Stimulated activated CD4-positive, alpha-beta T cell treated with anti-CD3 and anti-CD28 coated beads, Interleukin-4, amount 100 ng/mL, for 1 hour (primary cell): ENCODE results near the gene TELO2.

Experiments
- DNase-seq: peaks from one replicate; pipeline ENCODE4 v3.0.0-alpha.2; 2020

TELO2 gene

DNA sequence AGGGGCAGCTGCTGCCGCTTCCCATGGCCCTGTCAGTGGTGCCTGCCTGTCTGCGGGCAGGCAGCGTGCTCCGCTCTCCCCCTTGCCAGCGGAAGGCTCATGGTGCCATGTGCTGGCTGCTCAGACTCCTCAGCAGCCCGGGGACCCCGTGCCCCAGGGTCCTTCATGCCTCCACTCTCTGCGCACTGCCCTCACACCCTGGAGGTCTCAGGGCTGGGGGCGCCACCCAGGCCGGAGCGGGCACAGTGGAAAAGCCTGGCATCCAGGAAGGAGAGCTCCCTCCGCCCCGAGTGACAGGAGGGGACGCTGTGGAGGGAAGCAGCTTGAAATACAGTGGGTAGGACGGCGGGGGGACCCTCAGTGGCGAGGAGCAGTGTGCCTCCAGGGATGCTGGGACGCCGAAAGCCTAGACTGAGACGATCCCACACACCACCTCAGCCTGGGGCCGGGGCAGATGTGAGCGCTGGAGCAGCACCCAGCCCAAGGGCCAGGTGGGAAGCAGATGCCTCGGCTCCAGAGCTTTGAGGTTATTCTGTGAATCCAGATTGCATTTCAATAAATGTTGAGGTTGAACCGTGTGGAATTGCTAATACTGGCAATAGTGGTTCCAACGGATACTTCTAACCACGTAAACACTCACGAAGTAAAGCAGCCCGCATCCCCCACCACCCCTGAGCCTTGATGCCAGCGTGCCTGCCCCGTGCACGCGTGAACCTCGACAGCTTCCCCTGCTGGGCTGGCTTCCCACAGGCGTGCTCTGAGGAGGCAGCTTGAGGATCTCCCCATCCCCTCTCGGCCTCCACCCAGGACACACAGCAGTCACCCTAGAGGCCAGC, 46.8 kb downstream of the TELO2 start:
- no peak for DNase-seq

DNA sequence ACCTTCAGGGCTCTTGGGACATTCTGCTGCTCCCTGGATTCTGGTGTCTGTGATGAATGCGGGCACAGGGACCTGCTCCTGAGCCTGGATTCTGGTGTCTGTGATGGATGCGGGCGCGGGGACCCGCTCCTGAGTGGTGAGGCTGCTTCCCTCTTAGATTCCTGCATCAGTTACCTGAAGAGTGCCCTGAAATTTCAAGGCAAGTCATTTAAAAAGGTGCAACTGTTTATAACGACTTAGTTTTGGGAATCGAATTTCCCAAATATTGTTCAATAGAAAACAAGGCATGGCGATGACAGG, 47.3 kb downstream of the TELO2 start:
- DNase-seq: no peak

DNA sequence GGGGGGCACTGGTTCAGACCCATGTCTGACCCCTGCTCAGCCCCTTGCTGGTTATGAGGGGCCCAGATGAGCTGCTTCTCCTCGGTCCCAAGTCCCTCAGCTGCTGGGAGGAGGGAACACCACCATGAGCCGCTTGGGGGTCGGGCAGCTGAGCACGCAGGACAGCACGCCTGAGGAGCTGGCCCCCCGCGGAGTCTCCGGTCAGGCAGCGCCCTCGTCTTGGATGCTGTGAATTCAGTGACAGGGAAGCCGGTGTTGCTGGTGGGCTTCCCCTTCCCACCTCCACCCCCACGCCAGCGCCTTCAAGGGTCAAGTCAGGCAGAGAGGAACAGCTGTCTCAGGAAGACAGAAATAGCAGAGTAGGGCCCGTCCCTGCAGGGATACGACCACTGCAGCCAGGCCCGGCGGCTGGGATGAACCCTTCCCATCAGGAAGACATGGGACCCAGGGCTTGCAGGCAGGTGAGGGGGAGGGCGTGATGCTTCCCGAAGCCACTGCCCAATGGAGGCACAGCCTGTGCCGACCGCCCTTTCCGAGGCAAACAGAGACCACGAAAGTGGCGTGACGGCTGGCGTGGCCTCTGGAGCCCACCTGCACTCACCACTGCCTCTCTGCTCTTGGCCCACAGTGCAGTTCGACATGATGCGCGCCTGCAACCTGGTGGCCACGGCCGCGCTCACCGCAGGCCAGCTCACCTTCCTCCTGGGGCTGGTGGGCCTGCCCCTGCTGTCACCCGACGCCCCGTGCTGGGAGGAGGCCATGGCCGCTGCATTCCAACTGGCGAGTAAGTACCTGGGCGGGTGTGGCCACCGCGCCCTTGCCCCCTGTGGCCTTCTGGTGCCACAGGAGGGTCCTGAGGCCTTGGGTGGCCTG, 48.4 kb downstream of the TELO2 start:
- DNase-seq: no peak

DNA sequence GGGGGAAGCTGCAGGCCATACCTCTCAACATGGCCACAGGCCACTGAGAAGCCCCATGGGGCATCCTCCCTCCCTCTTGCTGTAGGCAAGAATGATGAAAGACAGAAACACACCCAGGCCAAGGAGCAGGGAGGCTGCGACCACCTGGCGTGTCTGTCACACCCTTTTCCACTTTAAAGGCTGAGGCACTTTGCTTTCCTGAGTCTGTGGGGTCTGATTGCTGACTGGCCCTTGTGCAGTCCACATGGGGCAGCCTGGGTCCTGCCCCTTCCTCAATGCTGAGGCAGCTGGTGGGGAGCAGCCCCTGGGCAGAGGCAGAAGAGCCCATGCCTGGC, 49.0 kb downstream of the TELO2 start:
- DNase-seq: no peak

DNA sequence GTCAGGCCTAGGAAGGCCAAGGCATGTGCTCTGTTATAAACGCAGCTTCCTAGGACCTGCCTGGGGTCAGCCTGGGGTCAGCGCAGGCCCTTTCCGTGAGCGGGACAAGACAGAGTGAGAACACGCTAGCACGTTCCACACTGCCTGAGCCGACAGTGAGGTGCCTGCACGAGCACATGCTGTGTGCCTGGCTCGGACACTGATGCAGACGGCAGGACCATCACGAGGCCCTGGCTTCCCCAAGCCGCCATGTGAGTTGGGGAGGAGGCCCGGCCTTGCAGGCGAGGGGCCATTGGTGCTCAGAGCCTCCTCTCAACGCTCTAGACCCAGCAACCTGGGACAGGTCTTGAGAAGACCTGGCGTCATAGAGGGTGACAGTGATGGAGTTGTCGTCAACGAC, 49.4 kb downstream of the TELO2 start:
- no peak for DNase-seq

DNA sequence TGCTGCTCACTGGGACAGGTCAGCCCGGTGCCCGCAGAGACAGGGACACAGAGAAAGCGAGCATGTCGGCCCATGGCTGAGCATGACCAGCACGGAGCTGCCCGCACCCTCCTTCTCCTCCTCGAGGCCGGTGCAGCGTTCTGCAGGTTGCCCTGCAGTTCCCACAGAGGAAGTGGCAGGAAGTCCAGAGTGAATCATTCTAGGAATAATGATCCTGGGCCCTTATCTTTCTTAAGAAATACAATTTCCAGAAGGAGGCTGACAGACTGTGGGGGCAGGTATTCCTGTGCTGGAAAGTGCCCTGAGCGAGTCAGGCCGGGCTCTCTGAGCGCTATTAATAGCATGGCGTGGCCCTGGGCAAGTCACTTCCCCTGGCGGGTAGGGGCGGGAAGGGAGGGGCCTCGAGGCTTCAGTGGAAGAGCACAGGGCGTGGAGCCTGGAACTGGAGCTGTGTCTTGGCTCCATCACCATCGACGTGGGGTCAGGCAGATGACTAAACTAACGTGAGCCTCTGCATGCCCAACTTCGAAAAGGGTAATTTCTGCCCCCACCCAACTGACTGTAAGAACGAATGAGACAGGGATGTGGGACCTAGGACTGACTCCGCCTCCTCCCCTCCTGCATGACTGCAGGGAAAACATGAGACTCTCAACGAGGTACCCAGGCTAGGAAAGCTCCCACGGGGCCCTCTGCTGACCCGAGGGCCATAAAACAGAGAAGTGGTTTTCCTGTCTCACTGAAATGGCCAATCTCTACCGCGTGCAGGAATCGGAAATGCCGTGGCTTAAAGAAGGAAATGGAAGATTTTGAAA, 50.1 kb downstream of the TELO2 start:
- peak; percentile 62 for DNase-seq

DNA sequence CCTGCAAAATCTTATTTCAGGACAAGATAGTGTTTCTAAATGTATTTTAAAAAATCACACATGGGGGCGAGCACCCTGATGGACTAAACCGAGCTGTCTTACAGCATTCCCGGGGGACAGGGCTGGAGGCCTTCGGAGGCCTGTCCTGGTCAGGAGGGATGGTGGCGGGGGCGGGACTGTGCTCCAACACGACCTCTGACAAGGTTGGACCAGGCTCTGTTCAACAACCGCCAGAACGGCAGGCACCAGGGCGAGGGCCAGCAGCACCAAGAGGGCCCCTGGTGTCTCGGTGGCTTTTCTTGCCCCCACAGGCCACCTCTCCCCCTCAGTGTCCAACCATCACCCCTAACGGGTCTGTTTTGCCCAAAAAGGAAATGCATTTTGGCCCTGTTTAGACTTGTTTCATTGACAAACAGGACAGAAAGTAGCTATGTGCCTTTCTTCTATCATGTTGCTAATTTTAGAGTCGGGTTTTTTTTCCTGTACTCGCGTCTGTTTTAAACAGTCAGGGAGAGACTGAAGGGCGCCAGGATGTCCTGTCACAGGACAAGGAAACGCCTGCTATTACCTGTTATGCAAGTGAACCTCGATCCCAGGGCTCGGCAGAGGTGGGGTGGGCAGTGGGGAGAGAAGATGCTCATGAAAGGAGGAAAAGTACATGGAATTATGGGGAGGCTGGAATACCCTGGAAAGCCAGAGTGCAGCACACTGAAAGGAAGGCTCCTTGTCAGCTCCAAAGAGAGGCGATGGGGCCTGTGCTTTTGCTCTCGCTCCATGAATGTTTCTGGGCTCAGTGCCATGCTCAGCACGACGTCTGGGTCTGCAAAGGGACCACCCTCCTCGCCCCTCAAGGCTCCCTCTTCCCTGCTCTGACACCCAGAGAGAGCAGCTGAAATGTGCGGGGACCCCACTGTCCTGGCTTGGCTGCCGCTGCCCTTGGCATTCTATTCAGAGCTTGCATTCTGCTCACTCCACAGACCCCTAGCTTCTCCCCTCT, 52.2 kb downstream of the TELO2 start:
- DNase-seq: no peak

DNA sequence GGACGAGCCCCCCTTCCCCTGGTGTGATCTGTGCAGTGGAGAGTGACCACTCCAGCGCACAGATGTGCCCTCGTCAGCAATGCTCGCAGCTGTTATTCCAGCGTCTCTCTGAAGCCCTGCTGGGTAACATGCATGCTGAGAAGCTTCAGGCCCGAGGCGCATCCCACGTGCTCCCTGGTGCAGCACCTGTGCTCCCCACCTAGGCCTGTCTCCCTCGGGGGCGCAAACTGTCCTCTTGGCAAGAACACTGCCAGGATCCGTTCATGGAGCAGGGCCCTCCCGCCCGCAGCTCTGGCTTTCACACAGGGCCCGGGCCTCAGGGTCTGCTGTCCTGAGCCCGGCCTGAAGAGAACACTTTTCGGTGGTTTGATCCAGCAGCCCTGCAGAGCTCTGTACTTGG, 53.3 kb downstream of the TELO2 start:
- DNase-seq: no peak

DNA sequence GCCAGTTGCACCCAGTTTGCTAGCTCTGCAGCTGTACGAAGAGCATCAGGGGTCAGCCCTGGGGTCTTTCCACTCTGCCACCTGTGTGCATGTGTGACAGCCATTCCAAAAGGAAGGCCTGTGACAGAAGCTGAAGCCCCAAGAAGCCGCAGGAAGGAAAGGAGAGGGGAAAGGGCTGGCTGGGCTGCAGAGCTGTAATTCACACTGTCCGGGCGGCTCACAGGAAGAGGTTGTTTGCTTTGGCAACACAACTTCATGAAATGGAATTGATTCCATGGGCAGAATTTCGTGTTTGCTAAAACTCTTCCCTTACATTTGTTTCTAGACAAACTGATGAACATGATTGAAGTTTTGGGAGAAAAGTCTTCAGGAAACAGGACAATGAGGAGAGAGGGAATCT, 55.1 kb downstream of the TELO2 start:
- DNase-seq: no peak

DNA sequence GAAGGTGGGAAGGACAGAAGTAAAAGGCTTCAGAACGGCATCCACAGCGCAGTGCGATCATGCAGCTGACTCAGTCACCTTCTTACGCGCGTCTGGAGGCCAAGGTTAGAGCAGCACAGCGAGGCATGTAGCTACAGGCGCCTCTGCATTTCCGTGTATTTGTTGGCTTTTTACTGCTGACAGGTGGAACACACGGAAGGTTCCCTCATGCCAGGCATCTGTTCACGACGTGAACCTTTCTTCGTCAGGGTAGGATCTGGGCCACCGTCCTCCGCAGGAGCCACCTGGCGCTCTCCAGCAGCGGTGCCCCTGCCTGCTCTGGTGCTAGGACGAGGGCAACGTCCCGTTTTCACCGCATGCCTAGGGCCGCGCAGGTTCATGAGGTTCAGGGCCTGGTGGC, 55.6 kb downstream of the TELO2 start:
- no peak for DNase-seq

DNA sequence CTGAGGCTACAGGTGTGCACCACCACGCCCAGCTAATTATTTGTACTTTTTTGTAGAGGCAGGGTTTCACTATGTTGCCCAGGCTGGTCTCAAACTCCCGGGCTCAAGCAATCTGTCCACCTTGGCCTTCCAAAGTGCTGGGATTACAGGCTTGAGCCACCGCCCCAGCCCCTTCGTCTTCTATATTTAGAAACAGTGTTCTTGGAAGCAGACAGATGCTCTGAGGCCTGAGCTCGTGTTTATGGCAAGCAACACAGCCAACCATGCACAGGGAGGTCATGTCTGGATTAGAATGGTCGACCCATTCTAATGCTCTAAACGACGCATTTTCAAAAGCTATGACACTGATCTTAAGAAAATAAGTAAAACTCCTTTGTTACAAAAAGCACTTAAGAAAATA, 56.9 kb downstream of the TELO2 start:
- DNase-seq: no peak

DNA sequence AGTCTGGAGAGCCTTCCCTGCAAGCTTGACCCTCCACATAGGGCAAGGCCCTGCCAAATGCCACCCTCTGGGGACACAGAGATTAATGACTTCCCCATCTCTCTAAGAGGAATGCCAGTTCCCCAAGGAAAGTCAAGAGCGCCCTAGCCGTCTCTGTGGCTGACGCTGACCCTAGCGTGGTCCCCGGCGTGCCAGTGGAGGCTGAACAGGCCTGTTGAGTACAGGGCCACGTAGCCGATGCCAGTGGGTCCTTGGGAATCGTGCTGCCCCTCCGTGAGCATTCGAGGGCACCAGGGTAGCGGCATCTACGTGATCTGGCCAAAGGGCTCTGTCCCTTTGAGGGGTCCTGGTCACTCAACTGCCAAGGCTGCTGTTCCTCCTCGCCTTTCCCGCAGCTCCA, 57.5 kb downstream of the TELO2 start:
- no peak for DNase-seq

DNA sequence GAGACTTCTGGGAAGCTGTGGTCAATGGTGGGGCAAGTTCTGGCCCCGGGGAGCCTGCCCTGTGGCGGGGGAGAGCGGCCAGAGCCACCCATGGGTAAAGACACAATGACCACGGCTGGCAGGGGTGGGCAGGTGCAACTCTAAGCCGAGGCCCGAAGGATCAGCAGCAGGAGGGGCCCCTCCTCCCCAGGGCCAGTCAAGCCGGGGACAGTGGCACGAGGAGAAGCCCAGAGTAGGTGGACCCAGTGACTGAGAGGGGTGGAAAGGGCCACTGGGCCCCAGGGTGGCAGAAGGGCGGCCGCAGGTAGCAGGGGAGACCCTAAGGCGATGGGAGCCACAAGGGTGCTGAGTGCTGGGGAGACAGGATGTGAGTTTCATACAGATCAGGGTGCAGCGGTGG, 58.0 kb downstream of the TELO2 start:
- no peak for DNase-seq

DNA sequence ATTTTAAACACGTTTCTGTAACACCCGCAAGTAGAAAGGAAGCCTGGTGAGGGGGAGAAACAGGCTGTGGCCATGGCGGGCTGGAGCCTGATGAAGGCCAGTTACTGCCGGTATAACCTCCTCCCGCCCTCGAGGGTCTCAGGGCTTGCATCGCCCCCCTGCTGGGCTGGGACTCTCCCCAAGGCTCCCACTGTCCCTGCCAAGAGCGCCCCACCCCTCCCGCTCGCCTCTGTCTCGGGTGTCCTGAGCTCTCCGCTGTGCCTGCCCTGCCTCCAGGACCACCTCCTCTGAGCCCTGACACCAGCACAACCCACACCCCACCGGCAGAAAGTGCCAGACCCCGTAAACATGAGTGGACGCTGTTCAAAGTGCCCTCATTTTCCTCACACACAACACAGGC, 59.0 kb downstream of the TELO2 start:
- DNase-seq: no peak

DNA sequence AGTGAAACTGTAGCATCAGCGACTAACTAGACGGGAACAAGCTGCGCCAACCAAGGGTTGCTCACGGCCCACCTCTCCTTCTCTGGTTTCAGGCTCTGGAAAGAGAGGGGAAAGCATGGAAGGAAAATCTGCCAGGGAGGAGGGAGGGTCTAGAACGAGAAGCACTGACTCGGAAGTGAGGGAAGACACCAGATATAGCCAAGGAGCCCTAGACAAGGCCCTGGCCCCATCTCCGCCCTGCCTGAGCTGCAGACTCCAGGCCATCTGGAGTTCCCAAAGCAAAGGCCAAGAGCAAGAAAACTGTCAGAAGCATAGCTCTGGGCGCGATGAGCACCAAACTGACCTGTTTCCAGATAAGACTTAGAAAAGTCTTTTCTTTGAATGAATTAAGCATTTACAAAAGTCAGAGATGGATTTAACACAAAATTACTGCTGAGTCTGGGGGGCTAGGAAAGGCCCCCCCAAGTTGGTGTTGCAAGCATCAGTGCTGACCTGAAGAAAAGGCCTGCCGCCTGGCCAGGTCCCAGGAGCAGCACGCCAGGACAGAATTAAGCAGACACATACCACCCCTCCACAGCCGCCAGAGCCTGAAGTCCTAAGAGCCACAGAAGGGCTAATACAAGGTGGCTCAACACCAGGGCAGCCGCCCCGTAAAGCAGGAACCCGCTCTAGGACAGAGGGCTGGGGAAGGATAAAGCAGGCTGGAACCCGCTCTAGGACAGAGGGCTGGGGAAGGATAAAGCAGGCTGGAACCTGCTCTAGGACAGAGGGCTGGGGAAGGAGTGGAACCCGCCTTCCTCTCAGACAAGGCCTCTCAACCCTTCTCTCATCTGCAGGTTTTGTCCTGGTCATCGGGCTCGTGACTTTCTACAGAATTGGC, 61.0 kb downstream of the TELO2 start:
- DNase-seq: no peak

DNA sequence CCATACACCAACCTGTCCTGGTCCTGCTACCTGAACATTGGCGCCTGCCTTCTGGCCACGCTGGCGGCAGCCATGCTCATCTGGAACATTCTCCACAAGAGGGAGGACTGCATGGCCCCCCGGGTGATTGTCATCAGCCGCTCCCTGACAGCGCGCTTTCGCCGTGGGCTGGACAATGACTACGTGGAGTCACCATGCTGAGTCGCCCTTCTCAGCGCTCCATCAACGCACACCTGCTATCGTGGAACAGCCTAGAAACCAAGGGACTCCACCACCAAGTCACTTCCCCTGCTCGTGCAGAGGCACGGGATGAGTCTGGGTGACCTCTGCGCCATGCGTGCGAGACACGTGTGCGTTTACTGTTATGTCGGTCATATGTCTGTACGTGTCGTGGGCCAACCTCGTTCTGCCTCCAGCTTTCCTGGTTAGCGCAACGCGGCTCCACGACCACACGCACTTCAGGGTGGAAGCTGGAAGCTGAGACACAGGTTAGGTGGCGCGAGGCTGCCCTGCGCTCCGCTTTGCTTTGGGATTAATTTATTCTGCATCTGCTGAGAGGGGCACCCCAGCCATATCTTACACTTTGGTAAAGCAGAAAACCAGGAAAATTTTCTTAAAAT, 61.8 kb downstream of the TELO2 start:
- no peak for DNase-seq

DNA sequence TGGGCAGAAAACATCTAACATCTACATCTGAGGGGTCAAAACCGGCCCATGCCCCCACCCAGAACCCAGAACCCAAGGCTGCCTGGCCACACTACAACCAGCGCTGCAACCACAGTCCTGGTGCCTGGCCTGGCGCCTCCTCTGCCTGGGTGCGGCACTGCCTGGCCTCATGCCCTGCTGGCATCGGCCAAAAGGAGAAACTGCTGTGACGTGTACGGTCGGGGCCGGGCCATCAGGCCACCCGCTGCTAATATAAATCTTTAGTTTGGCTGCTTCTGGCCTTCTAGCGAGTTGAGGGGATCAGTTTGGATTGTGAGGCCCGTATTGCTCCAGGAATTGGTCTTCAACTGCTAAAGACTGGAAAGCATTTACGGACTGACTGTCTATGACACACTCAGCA, 63.1 kb downstream of the TELO2 start:
- DNase-seq: no peak

DNA sequence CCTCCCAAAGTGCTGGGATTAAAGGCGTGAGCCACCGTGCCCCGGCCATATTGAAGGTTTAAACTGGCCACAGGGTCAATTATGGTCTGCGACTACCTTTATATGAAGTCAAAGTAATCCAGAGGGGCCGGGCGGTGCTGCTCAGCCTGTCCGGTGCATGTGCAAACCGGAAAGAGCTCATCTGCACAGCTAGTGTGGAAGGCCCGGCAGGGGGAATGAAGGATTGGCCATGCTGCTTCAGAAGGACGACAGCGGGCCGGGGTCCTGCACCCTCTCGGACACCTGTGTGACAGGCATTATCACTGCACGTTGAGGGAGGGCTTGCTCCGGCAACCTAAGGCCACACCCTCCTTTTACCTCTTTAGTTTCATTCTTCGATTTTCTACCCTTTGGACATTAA, 63.9 kb downstream of the TELO2 start:
- DNase-seq: no peak

DNA sequence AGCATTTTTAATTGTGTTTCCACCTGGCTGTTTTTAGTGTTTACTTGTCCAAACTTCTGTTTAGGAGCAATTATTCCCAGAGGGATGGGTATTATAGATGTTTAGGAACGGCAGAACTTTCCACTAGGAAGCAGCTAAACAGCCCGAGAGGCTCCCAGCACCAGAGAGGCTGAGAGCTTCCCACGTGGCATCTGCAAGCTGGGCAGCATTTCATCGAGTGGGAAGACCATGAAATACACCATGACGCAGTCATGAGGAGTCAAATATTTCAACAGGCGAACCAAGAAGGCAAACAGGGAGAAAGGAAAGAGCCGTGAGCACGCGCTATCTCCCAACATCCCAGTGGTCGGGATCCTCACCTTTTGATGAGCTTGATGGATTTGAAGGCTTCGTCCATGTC, 64.4 kb downstream of the TELO2 start:
- DNase-seq: no peak

DNA sequence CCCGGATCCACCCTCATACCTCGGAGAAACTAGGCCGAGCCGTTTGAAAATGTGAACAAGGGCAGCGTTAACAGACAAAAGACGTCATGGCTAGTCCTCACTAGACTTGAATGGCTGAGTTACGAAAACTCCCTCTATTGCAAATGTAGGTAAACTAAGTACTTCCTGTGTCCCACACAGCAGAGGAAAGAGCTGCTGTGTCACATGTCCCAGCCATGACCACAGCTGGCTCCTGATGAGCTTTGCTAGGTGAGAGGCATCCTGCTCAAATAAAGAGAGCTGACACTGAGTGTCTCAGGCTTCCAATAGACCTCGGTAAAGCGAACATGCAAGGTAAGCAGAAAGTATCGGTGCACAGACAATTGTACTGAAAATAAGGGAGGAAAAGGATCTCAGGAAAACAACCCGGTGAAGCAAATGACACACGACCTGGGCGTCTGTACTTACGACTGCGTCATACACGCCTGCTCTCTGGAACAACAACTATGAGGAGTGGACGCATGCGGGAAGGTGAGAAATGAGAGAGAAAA, 66.4 kb downstream of the TELO2 start:
- DNase-seq: no peak
